ENCODE measurements around the gene GLI3. TPM values are rescaled to one million over a fixed set of nuclear protein-coding genes. Genes with fewer than 3 reads are reported as not detected.

Gene GLI3
- total RNA-seq, 1 experiment from 2014 or later, result 45.0 TPM

DNA sequence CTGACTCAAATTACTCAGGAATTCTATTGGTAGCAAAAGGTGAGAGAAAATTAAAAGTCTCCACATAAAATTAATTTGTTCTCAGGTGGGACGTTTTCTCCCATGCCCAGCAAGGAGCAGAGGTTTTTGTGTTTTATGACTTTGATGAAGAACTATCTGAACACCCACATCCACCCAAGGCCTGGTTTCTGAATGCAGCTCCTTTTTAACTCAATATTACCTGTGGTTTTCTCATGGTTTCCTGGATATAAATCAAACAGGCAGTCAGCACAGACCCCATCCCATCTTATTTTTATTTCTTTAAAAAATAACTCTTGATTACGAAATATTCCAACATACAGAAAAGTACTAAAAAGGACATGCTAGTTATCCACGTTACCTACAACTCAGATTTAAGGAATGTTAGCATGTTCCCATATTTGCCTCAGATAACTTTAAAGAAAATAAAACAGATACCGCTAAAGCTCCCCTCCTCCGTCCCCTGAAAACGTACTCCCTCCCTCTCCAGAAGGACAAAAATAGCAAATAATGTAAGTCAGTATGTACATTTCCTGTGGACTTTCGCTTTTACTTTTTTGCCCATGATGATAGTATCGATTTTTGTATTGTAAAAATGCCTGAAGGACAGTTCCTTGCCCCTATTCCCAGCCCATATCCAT lies 43.4 kb downstream of the GLI3 start:
- H3K23ac ChIP-seq (ENCODE audit: insufficient read length, low read depth, low read length), result no peak overlapping the region
- H3K9ac ChIP-seq (ENCODE audit: extremely low read depth, insufficient read length, low read length), result no peak overlapping the region
- WGBS (ENCODE audit: extremely low coverage, insufficient read length, low lambda C conversion rate), result no CpG with 5 or more reads among the region's 8 CpGs
- no peak overlapping the region for H2AFZ ChIP-seq (ENCODE audit: low read length)
- Mint-ChIP-seq H3K27ac (no peak overlapping the region; a peak in 3 of 7 replicates), H3K27me3 (ENCODE audit: low read depth) (peaks cover 2% of the 10 kb centered on the region; the same call in 1 of the 2 replicates), H3K9me3 (no peaks in the 10 kb centered on the region; a peak in 1 of 5 replicates), H3K4me3 (no peak overlapping the region; a peak in 1 of 5 replicates), H3K4me1 (peaks cover 35 to 40% of the 10 kb centered on the region in 2 experiments), H3K36me3 (ENCODE audit: insufficient read depth in 1 of 3, low read depth in 3 of 3) (peaks cover 0 to 2% (median 0%) of the 10 kb centered on the region in 3 experiments; a peak in 2 of 7 replicates)
- H3K4me2 ChIP-seq (ENCODE audit: insufficient read depth, insufficient read length, low read length), result no peak overlapping the region
- H3K18ac ChIP-seq (ENCODE audit: insufficient read length, low read depth, low read length), result no peak overlapping the region
- H3K4me1 ChIP-seq (ENCODE audit: insufficient read depth, low read length), result 0 out of 2 replicates have a peak, but pooled peaks cover 4% of the 10 kb centered on the region
- peaks cover 3% of the 10 kb centered on the region for H4K20me1 ChIP-seq (ENCODE audit: control insufficient read depth, insufficient read depth, insufficient read length)
- no peaks in the 10 kb centered on the region for H3K79me2 ChIP-seq (ENCODE audit: insufficient read depth, low read length)
- TF ChIP-seq, protein P1, sequence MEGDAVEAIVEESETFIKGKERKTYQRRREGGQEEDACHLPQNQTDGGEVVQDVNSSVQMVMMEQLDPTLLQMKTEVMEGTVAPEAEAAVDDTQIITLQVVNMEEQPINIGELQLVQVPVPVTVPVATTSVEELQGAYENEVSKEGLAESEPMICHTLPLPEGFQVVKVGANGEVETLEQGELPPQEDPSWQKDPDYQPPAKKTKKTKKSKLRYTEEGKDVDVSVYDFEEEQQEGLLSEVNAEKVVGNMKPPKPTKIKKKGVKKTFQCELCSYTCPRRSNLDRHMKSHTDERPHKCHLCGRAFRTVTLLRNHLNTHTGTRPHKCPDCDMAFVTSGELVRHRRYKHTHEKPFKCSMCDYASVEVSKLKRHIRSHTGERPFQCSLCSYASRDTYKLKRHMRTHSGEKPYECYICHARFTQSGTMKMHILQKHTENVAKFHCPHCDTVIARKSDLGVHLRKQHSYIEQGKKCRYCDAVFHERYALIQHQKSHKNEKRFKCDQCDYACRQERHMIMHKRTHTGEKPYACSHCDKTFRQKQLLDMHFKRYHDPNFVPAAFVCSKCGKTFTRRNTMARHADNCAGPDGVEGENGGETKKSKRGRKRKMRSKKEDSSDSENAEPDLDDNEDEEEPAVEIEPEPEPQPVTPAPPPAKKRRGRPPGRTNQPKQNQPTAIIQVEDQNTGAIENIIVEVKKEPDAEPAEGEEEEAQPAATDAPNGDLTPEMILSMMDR (conservative IDR thresholded peaks at IDR 0.05), result no peak
- no peaks in the 10 kb centered on the region for H3K23me2 ChIP-seq (ENCODE audit: insufficient read length, low read depth, low read length, poor library complexity, severe bottlenecking)
- H2BK15ac ChIP-seq (ENCODE audit: low read depth, low read length), result no peak overlapping the region
- no peak overlapping the region for H3K56ac ChIP-seq (ENCODE audit: insufficient read length, low read depth, low read length)
- H3K9me3 ChIP-seq (ENCODE audit: control insufficient read depth, low read depth, low read length), result no peaks in the 10 kb centered on the region
- H3K4ac ChIP-seq (ENCODE audit: low read depth, low read length), result no peak overlapping the region
- no peak overlapping the region for H2BK120ac ChIP-seq (ENCODE audit: low read depth, low read length, poor library complexity, severe bottlenecking)
- no peak overlapping the region for H3K14ac ChIP-seq (ENCODE audit: insufficient read depth, low read length)
- no peak overlapping the region for H3T11ph ChIP-seq (ENCODE audit: low read length)
- no peaks in the 10 kb centered on the region for H3K27me3 ChIP-seq (ENCODE audit: insufficient read depth, low read length)
- no peaks in the 10 kb centered on the region for H3K79me1 ChIP-seq (ENCODE audit: insufficient read depth, low read depth, low read length, poor library complexity, severe bottlenecking)
- no peak for DNase-seq
- no peak overlapping the region for H2BK5ac ChIP-seq (ENCODE audit: insufficient read length, low read length)
- H4K91ac ChIP-seq (ENCODE audit: insufficient read length, low read depth, low read length), result no peak overlapping the region
- H2BK20ac ChIP-seq (ENCODE audit: low read depth, low read length, poor library complexity, severe bottlenecking), result no peak overlapping the region
- no peak overlapping the region for H2BK12ac ChIP-seq (ENCODE audit: insufficient read length, low read depth, low read length)
- no peak overlapping the region for H4K5ac ChIP-seq (ENCODE audit: insufficient read length, low read depth, low read length)
- no peak overlapping the region for H4K8ac ChIP-seq (replicated peaks; ENCODE audit: insufficient read length, low read depth, low read length)
- no peak overlapping the region for H3K27ac ChIP-seq (ENCODE audit: insufficient read length, low read depth, low read length)
- H2AK5ac ChIP-seq (ENCODE audit: insufficient read length, low read length), result no peak overlapping the region
